ENCODE measurements around the gene RNF114. TPM values are rescaled to one million over a fixed set of nuclear protein-coding genes. Genes with fewer than 3 reads are reported as not detected.
"Not testable (repeated sequence)": the region's sequence is repeated elsewhere in the genome, so short reads cannot be mapped to it uniquely, and the experiment has no call there.

Gene RNF114
- total RNA-seq, 5 donors from 2014 or later (not counting 1 experiment from before 2014, with no cell fraction given), result 83.5 to 109 (median 95.7) TPM

DNA sequence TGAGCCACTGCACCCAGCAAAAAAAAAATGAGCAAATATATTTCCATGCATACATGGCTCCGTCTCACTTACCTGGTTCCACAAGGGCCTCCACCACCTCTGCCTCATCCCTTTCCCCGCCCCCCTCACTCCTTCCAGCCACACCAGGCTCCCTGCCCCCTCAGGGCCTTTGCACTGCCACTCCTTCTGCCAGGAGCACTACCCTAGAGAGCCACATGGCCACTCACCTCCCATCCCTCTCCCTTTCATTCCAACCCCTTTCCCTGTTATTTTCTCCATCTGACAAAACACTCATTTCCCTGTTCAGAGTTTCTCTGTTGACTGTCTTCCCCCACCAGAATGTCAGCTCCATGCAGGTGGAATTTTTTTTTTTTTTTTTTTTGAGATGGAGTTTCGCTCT, 59.4 kb downstream of the RNF114 start:
- H3K4me1 ChIP-seq (ENCODE audit: control insufficient read depth in 1 of 2, extremely low read depth in 1 of 2, insufficient read depth in 2 of 2, low read length in 2 of 2), result no peaks in the 10 kb centered on the region
- Mint-ChIP-seq H3K4me1 (no peaks in the 10 kb centered on the region), H3K9me3 (no peaks in the 10 kb centered on the region), H3K36me3 (no peaks in the 10 kb centered on the region), H3K27ac (no peak overlapping the region), H3K27me3 (peaks cover 8 to 9% of the 10 kb centered on the region in 2 donors), H3K4me3 (no peak overlapping the region)
- DNase-seq (no peak), ATAC-seq (replicated peaks in 1 of 4) (no peak)
- POLR2A ChIA-PET, result no interaction called here
- no peak overlapping the region for H3K27ac ChIP-seq (ENCODE audit: low read length)
- CTCF ChIA-PET, result no interaction called here
- WGBS (ENCODE audit: insufficient coverage), result 59% methylated on average over 2 of the region's 3 CpGs
- H3K27me3 ChIP-seq (replicated peaks in 1 of 2; ENCODE audit: control insufficient read depth in 2 of 2, extremely low read depth in 1 of 2, insufficient read depth in 2 of 2, low read length in 1 of 2), result peaks cover 0 to 13% of the 10 kb centered on the region in 2 experiments
- no peaks in the 10 kb centered on the region for H3K9me3 ChIP-seq
- no peak overlapping the region for H3K4me3 ChIP-seq (ENCODE audit: control insufficient read depth in 1 of 2, extremely low read depth in 1 of 2, low read length in 1 of 2)
- no peaks in the 10 kb centered on the region for H3K36me3 ChIP-seq (ENCODE audit: control insufficient read depth in 2 of 2, extremely low read depth in 1 of 2, insufficient read depth in 1 of 2, low read length in 1 of 2)

DNA sequence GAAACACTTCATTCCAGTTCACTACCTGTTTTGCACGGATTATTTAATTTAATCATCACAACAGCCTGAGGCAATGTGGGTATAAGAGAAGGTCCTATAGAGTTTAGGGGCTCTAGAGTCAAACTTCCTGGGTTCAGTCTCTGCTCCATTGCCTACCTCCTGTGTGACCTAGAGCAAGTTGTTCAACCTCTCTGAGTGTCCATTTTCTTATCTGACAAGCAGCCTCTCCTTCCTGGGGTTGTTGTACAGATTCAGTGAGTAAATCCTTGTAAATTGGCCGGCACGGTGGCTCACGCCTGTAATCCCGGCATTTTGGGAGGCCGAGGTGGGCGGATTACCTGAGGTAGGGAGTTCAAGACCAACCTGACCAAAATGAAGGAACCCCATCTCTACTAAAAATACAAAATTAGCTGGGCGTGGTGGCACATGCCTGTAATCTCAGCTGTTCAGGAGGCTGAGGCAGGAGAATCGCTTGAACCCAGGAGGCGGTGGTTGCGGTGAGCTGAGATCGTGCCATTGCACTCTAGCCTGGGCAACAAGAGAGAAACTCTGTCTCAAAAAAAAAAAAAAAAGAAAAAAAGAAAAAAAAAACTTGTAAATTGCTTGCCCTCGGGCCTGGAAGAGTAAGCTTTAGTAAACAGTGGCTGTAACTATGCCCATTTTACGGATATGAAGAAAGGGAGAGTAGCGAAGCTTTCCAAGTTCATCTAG, 62.4 kb downstream of the RNF114 start:
- H3K4me3 Mint-ChIP-seq; H3K4me1 ChIP-seq (ENCODE audit: control insufficient read depth in 1 of 2, extremely low read depth in 1 of 2, insufficient read depth in 2 of 2, low read length in 2 of 2); H3K27ac ChIP-seq (ENCODE audit: low read length); H3K4me1 Mint-ChIP-seq; H3K9me3 Mint-ChIP-seq; H3K27ac Mint-ChIP-seq; H3K36me3 ChIP-seq (ENCODE audit: control insufficient read depth in 2 of 2, extremely low read depth in 1 of 2, insufficient read depth in 1 of 2, low read length in 1 of 2); H3K4me3 ChIP-seq (ENCODE audit: control insufficient read depth in 1 of 2, extremely low read depth in 1 of 2, low read length in 1 of 2); H3K36me3 Mint-ChIP-seq; H3K9me3 ChIP-seq; DNase-seq; ATAC-seq (replicated peaks in 1 of 4): not testable (repeated sequence)
- POLR2A ChIA-PET, result interaction anchor here (0.6 kb wide), 2 partner anchors 63 to 124 kb away, joined by 3 to 7 read pairs; no protein-coding TSS in a partner anchor
- CTCF ChIA-PET, result interaction anchor here in 1 of 2 donors (0.6 kb wide), 1 partner anchor 73 kb away, joined by 4 read pairs; no protein-coding TSS in a partner anchor
- H3K27me3 Mint-ChIP-seq, result peaks cover 8 to 15% of the 10 kb centered on the region in 2 donors
- peaks cover 0 to 13% of the 10 kb centered on the region in 2 experiments for H3K27me3 ChIP-seq (replicated peaks in 1 of 2; ENCODE audit: control insufficient read depth in 2 of 2, extremely low read depth in 1 of 2, insufficient read depth in 2 of 2, low read length in 1 of 2)
- 81% methylated on average over 6 of the region's 15 CpGs for WGBS (ENCODE audit: insufficient coverage)

DNA sequence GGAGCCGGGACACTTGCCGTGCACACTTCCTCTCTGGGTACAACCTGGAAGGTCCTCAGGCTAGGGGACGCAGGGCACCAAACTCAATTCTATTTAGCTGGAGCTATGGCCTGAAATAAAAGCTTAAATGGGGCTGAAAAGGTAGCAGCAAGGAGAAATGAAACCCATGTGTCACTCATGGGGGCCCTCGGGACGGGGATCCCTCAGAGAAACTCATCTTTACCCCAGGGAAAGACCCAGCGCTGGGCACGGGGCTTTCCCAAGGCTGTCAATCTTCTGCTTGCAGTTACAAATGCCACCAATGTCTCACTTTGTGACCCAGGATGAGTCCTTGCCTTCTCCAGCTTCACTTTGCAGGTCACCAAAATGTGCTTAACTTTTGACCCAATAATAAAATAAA, 63.1 kb downstream of the RNF114 start:
- ChIA-PET CTCF (interaction anchor here in 1 of 2 donors (0.6 kb wide), 1 partner anchor 72 kb away, joined by 4 read pairs; no protein-coding TSS in a partner anchor), POLR2A (interaction anchor here (0.6 kb wide), 2 partner anchors 64 to 123 kb away, joined by 3 to 7 read pairs; no protein-coding TSS in a partner anchor)
- WGBS (ENCODE audit: insufficient coverage), result 53% methylated on average over 7 of the region's 7 CpGs
- no peak overlapping the region for H3K4me3 ChIP-seq (ENCODE audit: control insufficient read depth in 1 of 2, extremely low read depth in 1 of 2, low read length in 1 of 2)
- no peak overlapping the region for H3K27ac Mint-ChIP-seq
- H3K9me3 Mint-ChIP-seq, result no peaks in the 10 kb centered on the region
- H3K27me3 ChIP-seq (replicated peaks in 1 of 2; ENCODE audit: control insufficient read depth in 2 of 2, extremely low read depth in 1 of 2, insufficient read depth in 2 of 2, low read length in 1 of 2), result peaks cover 0 to 13% of the 10 kb centered on the region in 2 experiments
- no peaks in the 10 kb centered on the region for H3K36me3 Mint-ChIP-seq
- H3K27me3 Mint-ChIP-seq, result peaks cover 8 to 15% of the 10 kb centered on the region in 2 donors
- no peaks in the 10 kb centered on the region for H3K4me1 ChIP-seq (ENCODE audit: control insufficient read depth in 1 of 2, extremely low read depth in 1 of 2, insufficient read depth in 2 of 2, low read length in 2 of 2)
- H3K27ac ChIP-seq (ENCODE audit: low read length), result no peak overlapping the region
- no peak for ATAC-seq (replicated peaks in 1 of 4)
- no peak overlapping the region for H3K4me3 Mint-ChIP-seq
- H3K36me3 ChIP-seq (ENCODE audit: control insufficient read depth in 2 of 2, extremely low read depth in 1 of 2, insufficient read depth in 1 of 2, low read length in 1 of 2), result no peaks in the 10 kb centered on the region
- H3K4me1 Mint-ChIP-seq, result no peaks in the 10 kb centered on the region
- H3K9me3 ChIP-seq, result no peaks in the 10 kb centered on the region
- DNase-seq, result peak in 1 of 35 experiments; percentile 24

DNA sequence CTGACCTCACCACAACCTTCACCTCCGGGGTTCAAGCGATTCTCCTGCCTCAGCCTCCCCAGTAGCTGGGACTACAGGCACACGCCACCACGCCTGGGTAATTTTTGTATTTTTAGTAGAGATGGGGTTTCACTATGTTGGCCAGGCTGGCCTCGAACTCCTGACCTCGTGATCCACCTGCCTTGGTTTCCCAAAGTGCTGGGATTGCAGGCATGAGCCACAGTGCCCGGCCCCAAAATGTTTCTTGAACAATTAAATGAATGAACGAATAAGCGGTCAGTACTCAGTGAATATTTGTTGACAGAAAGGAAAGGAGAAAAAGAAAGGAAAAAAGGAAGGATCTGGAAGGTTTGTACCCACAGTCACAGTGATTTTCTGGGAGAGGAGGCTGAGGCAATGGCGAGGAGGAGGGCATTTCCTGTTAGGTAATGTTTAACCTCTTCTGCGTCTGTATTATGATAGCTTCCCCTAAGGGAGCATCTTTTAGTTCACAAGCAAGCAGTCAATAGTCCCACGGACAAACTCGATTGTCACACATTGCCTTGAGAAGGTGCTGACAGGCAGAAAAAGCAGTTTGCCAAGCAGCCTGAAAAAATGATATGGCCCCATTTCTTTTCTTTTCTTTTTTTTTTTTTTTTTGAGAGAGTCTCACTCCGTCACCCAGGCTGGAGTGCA, 64.5 kb downstream of the RNF114 start:
- H3K4me1 Mint-ChIP-seq; H3K9me3 ChIP-seq; DNase-seq; ATAC-seq (replicated peaks in 1 of 4); H3K36me3 Mint-ChIP-seq; H3K9me3 Mint-ChIP-seq; H3K27ac Mint-ChIP-seq; H3K4me3 Mint-ChIP-seq; POLR2A ChIA-PET; H3K4me3 ChIP-seq (ENCODE audit: control insufficient read depth in 1 of 2, extremely low read depth in 1 of 2, low read length in 1 of 2); H3K27ac ChIP-seq (ENCODE audit: low read length); H3K4me1 ChIP-seq (ENCODE audit: control insufficient read depth in 1 of 2, extremely low read depth in 1 of 2, insufficient read depth in 2 of 2, low read length in 2 of 2); H3K36me3 ChIP-seq (ENCODE audit: control insufficient read depth in 2 of 2, extremely low read depth in 1 of 2, insufficient read depth in 1 of 2, low read length in 1 of 2): not testable (repeated sequence)
- peaks cover 0 to 24% of the 10 kb centered on the region in 2 experiments for H3K27me3 ChIP-seq (replicated peaks in 1 of 2; ENCODE audit: control insufficient read depth in 2 of 2, extremely low read depth in 1 of 2, insufficient read depth in 2 of 2, low read length in 1 of 2)
- 86% methylated on average over 6 of the region's 14 CpGs for WGBS (ENCODE audit: insufficient coverage)
- H3K27me3 Mint-ChIP-seq, result peaks cover 14 to 22% of the 10 kb centered on the region in 2 donors
- CTCF ChIA-PET, result interaction anchor here in 1 of 2 donors (0.6 to 0.7 kb wide), 2 partner anchors 70 to 516 kb away, joined by 3 to 4 read pairs; no protein-coding TSS in a partner anchor

DNA sequence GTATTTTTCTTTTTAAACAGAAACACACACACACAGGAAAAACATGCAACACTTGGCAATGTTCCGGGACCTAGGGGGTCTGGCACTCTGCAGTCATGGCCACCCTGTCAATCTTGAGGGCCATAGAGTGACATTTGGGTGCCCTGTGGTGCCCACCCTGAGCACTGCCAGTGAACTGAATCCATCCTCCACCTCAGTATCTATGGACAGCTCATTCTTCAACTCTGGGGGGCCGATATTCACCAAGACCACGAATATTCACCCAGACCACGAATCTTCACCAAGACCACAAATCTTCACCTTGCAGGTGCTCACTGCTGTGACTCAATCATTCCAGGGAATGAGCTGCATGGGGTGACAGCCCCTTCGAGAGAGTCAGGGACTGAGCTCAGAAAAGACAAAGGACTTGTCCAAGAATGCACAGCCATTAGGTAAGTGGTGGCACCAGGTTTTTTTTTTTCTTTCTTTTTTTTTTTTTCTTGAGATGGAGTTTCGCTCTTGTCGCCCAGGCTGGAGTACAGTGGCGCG, 65.7 kb downstream of the RNF114 start:
- no peak overlapping the region for H3K4me3 Mint-ChIP-seq
- no peaks in the 10 kb centered on the region for H3K36me3 ChIP-seq (ENCODE audit: control insufficient read depth in 2 of 2, extremely low read depth in 1 of 2, insufficient read depth in 1 of 2, low read length in 1 of 2)
- DNase-seq, result no peak
- 93% methylated on average over 3 of the region's 9 CpGs for WGBS (ENCODE audit: insufficient coverage)
- H3K27me3 Mint-ChIP-seq, result peaks cover 14 to 21% of the 10 kb centered on the region in 2 donors
- H3K4me3 ChIP-seq (ENCODE audit: control insufficient read depth in 1 of 2, extremely low read depth in 1 of 2, low read length in 1 of 2), result no peak overlapping the region
- H3K9me3 ChIP-seq, result no peaks in the 10 kb centered on the region
- ChIA-PET CTCF (no interaction called here), POLR2A (interaction anchor here in 1 of 2 donors (0.6 kb wide), 1 partner anchor 9 kb away, joined by 4 read pairs; no protein-coding TSS in a partner anchor)
- H3K4me1 ChIP-seq (ENCODE audit: control insufficient read depth in 1 of 2, extremely low read depth in 1 of 2, insufficient read depth in 2 of 2, low read length in 2 of 2), result peaks cover 0 to 4% of the 10 kb centered on the region in 2 experiments
- no peak overlapping the region for H3K27ac ChIP-seq (ENCODE audit: low read length)
- ATAC-seq (replicated peaks in 1 of 4), result no peak
- peaks cover 1 to 9% (median 5%) of the 10 kb centered on the region in 3 donors for H3K4me1 Mint-ChIP-seq
- H3K9me3 Mint-ChIP-seq, result no peaks in the 10 kb centered on the region
- peaks cover 0 to 25% of the 10 kb centered on the region in 2 experiments for H3K27me3 ChIP-seq (replicated peaks in 1 of 2; ENCODE audit: control insufficient read depth in 2 of 2, extremely low read depth in 1 of 2, insufficient read depth in 2 of 2, low read length in 1 of 2)
- H3K27ac Mint-ChIP-seq, result no peak overlapping the region
- no peaks in the 10 kb centered on the region for H3K36me3 Mint-ChIP-seq

DNA sequence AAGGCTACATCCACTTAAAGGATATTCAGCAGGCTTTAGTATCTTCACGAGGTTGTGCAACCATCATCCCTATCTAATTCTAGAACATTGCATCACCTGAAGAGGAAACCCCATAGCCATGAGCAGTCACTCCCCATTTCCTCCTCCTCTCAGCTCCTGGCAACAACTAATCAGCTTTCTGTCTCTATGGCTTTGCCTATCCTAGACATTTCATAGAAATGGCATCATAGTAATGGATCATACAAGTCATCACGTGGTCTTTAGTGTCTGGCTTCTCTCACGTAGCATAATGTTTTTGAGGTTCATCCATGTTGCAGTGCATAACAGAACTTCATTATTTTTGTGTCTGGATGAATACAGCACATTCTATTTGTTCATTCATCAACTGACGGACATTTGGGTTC, 67.1 kb downstream of the RNF114 start:
- DNase-seq (no peak), ATAC-seq (replicated peaks in 1 of 4) (no peak)
- WGBS (ENCODE audit: insufficient coverage), result 18% methylated on average over 1 of the region's 4 CpGs
- Histone ChIP-seq H3K27ac (ENCODE audit: low read length) (no peak overlapping the region), H3K4me3 (ENCODE audit: control insufficient read depth in 1 of 2, extremely low read depth in 1 of 2, low read length in 1 of 2) (no peak overlapping the region), H3K4me1 (ENCODE audit: control insufficient read depth in 1 of 2, extremely low read depth in 1 of 2, insufficient read depth in 2 of 2, low read length in 2 of 2) (peaks cover 0 to 4% of the 10 kb centered on the region in 2 experiments), H3K36me3 (ENCODE audit: control insufficient read depth in 2 of 2, extremely low read depth in 1 of 2, insufficient read depth in 1 of 2, low read length in 1 of 2) (no peaks in the 10 kb centered on the region), H3K9me3 (no peaks in the 10 kb centered on the region), H3K27me3 (replicated peaks in 1 of 2; ENCODE audit: control insufficient read depth in 2 of 2, extremely low read depth in 1 of 2, insufficient read depth in 2 of 2, low read length in 1 of 2) (peaks cover 0 to 29% of the 10 kb centered on the region in 2 experiments)
- Mint-ChIP-seq H3K27ac (no peak overlapping the region), H3K9me3 (no peaks in the 10 kb centered on the region), H3K27me3 (peaks cover 14 to 22% of the 10 kb centered on the region in 2 donors), H3K4me1 (peaks cover 1 to 9% (median 5%) of the 10 kb centered on the region in 3 donors), H3K4me3 (no peak overlapping the region), H3K36me3 (no peaks in the 10 kb centered on the region)
- ChIA-PET POLR2A (no interaction called here), CTCF (no interaction called here)
